Liver (tissue), 3 donors: ENCODE results near the gene WDR75.

Experiments used
- CTCF ChIP-seq: fragments of 150-350 bp; IDR thresholded peaks from 2 replicates; pipeline ENCODE4 v1.5.1; 2017; ENCODE audit warnings: improper control_type of control experiment, low read depth, low read length; ENCODE audit not compliant: missing input control
- EGR1 ChIP-seq, 2 donors: IDR thresholded peaks; 2 replicates each; pipeline ENCODE4 v1.6.1; 2016 to 2018; ENCODE audit warnings: antibody characterized with exemption in 2 of 2, low read depth in 2 of 2
- JUND ChIP-seq, 2 donors: IDR thresholded peaks; 2 replicates each; pipeline ENCODE4 v1.6.1; 2016; ENCODE audit warnings: antibody characterized with exemption in 2 of 2
- MAX ChIP-seq: IDR thresholded peaks from 2 replicates; pipeline ENCODE4 v1.6.1; 2016; ENCODE audit warnings: antibody characterized with exemption
- RAD21 ChIP-seq, 2 donors: IDR thresholded peaks; 2 replicates each; pipeline ENCODE4 v1.6.1; 2016; ENCODE audit warnings: antibody characterized with exemption in 2 of 2, mild to moderate bottlenecking in 2 of 2
- REST ChIP-seq: IDR thresholded peaks from 2 replicates; pipeline ENCODE4 v1.6.1; 2016; ENCODE audit warnings: antibody characterized with exemption, mild to moderate bottlenecking
- TAF1 ChIP-seq: conservative IDR thresholded peaks from 2 replicates; pipeline ENCODE4 v1.6.1; 2016; ENCODE audit warnings: antibody characterized with exemption, mild to moderate bottlenecking
- YY1 ChIP-seq: IDR thresholded peaks from 2 replicates; pipeline ENCODE4 v1.6.1; 2016; ENCODE audit warnings: antibody characterized with exemption, mild to moderate bottlenecking
- TF ChIP-seq, protein P1 (sequence below): IDR thresholded peaks from 2 replicates; pipeline ENCODE4 v1.6.1; 2016; ENCODE audit warnings: antibody characterized with exemption
- donor health status: healthy.
- donor health status: healthy.

- TF ChIP-seq TAF1 (no peak), CTCF (no peak), REST (no peak), EGR1 (IDR thresholded peaks at IDR 0.05; ENCODE audit: low read depth in 2 of 2) (no peak), RAD21 (IDR thresholded peaks at IDR 0.05) (no peak), YY1 (no peak), MAX (no peak), JUND (IDR thresholded peaks at IDR 0.05) (no peak)
- TF ChIP-seq, protein P1, sequence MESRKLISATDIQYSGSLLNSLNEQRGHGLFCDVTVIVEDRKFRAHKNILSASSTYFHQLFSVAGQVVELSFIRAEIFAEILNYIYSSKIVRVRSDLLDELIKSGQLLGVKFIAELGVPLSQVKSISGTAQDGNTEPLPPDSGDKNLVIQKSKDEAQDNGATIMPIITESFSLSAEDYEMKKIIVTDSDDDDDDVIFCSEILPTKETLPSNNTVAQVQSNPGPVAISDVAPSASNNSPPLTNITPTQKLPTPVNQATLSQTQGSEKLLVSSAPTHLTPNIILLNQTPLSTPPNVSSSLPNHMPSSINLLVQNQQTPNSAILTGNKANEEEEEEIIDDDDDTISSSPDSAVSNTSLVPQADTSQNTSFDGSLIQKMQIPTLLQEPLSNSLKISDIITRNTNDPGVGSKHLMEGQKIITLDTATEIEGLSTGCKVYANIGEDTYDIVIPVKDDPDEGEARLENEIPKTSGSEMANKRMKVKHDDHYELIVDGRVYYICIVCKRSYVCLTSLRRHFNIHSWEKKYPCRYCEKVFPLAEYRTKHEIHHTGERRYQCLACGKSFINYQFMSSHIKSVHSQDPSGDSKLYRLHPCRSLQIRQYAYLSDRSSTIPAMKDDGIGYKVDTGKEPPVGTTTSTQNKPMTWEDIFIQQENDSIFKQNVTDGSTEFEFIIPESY, result no peak
These were observed 43.9 kb downstream of the WDR75 start for GRCh38 chr2:189485146-189485545.
